Chondrocyte (in vitro differentiated cells): Measurements from ENCODE around the gene LGALS16. TPM values are rescaled to one million over a fixed set of nuclear protein-coding genes. Genes with fewer than 3 reads are reported as not detected.

Experiments used
- DNase-seq: peaks from one replicate; pipeline ENCODE4 v3.0.0; 2021; ENCODE audit warnings: mixed read lengths, low spot score
- H3K27ac Mint-ChIP-seq: one replicate; pipeline ENCODE4 v1.8.0; 2021; ENCODE audit warnings: mild to moderate bottlenecking, moderate library complexity, mixed read lengths; ENCODE audit not compliant: unreplicated experiment
- H3K27me3 Mint-ChIP-seq: 2 replicates; pipeline ENCODE4 v1.8.0; 2021; ENCODE audit warnings: low read depth, mixed read lengths
- H3K36me3 Mint-ChIP-seq: 2 replicates; pipeline ENCODE4 v1.8.0; 2021; ENCODE audit warnings: low read depth, mixed read lengths
- H3K4me1 Mint-ChIP-seq: 2 replicates; pipeline ENCODE4 v1.8.0; 2021; ENCODE audit warnings: low read depth, mild to moderate bottlenecking, mixed read lengths
- H3K4me3 Mint-ChIP-seq: one replicate; pipeline ENCODE4 v1.8.0; 2021; ENCODE audit warnings: mild to moderate bottlenecking, moderate library complexity, mixed read lengths; ENCODE audit not compliant: unreplicated experiment
- H3K9me3 Mint-ChIP-seq: 2 replicates; pipeline ENCODE4 v1.8.0; 2021; ENCODE audit warnings: low read depth, mixed read lengths
- CTCF ChIP-seq: fragments of 200-600 bp; sonication (generic); IDR thresholded peaks from 2 replicates; pipeline ENCODE4 v1.5.0; 2021; ENCODE audit warnings: antibody characterized with exemption, mild to moderate bottlenecking, moderate library complexity
- total RNA-seq: library from RNA; stranded (reverse); gene quantifications from 3 replicates; pipeline ENCODE4 v1.2.1, GENCODE V29; 2021

Gene LGALS16
- total RNA-seq, 1 donor from 2014 or later: not detected

- Mint-ChIP-seq H3K9me3 (peaks cover 7% of the 10 kb centered on the region), H3K36me3 (no peaks in the 10 kb centered on the region), H3K27me3 (no peaks in the 10 kb centered on the region), H3K27ac (no peak overlapping the region), H3K4me1 (no peaks in the 10 kb centered on the region), H3K4me3 (no peak overlapping the region)
- no peak for DNase-seq
- TF ChIP-seq CTCF: no peak
These were observed 12.1 kb upstream of the LGALS16 start for GRCh38 chr19:39643591-39643990.

GRCh38 chr19:39645800-39646411, 9.8 kb upstream of the LGALS16 start:
- H3K4me1 Mint-ChIP-seq: no peaks in the 10 kb centered on the region
- no peaks in the 10 kb centered on the region for H3K36me3 Mint-ChIP-seq
- TF ChIP-seq CTCF: no peak
- H3K27me3 Mint-ChIP-seq: no peaks in the 10 kb centered on the region
- DNase-seq: no peak
- H3K9me3 Mint-ChIP-seq: peaks cover 7% of the 10 kb centered on the region
- no peak overlapping the region for H3K4me3 Mint-ChIP-seq
- no peak overlapping the region for H3K27ac Mint-ChIP-seq

- Mint-ChIP-seq H3K27ac (no peak overlapping the region), H3K36me3 (no peaks in the 10 kb centered on the region), H3K4me1 (no peaks in the 10 kb centered on the region), H3K4me3 (no peak overlapping the region), H3K27me3 (peaks cover 8% of the 10 kb centered on the region), H3K9me3 (peaks cover 7% of the 10 kb centered on the region)
- TF ChIP-seq CTCF: no peak
- no peak for DNase-seq
These were observed 7.8 kb upstream of the LGALS16 start for GRCh38 chr19:39647918-39648317.

GRCh38 chr19:39659791-39660190, 4.1 kb downstream of the LGALS16 start:
- Mint-ChIP-seq H3K4me1 (no peaks in the 10 kb centered on the region), H3K27me3 (peaks cover 3% of the 10 kb centered on the region), H3K9me3 (no peaks in the 10 kb centered on the region)

GRCh38 chr19:39660661-39661060, 4.9 kb downstream of the LGALS16 start:
- no peak for TF ChIP-seq CTCF
- H3K4me1 Mint-ChIP-seq: no peaks in the 10 kb centered on the region
- H3K4me3 Mint-ChIP-seq: no peak overlapping the region
- no peaks in the 10 kb centered on the region for H3K9me3 Mint-ChIP-seq
- H3K27ac Mint-ChIP-seq: no peak overlapping the region
- DNase-seq: no peak
- peaks cover 5% of the 10 kb centered on the region for H3K27me3 Mint-ChIP-seq
- H3K36me3 Mint-ChIP-seq: no peaks in the 10 kb centered on the region

More at GRCh38 chr19:39659791-39660190, 4.1 kb downstream of the LGALS16 start:
- Mint-ChIP-seq H3K36me3 (no peaks in the 10 kb centered on the region), H3K27ac (no peak overlapping the region), H3K4me3 (no peak overlapping the region)
- DNase-seq: no peak
- TF ChIP-seq CTCF: no peak
